NCI-H2196 (cell line): ENCODE data around the gene TARBP1.
"Not testable (repeated sequence)": the region's sequence is repeated elsewhere in the genome, so short reads cannot be mapped to it uniquely, and the experiment has no call there.

Experiments
- DNase-seq: peaks from one replicate; lab custom pipeline; 2025; ENCODE audit not compliant: unreplicated experiment; lab: John Stamatoyannopoulos, UW

TARBP1 gene

GRCh38 chr1:234356615-234357269, 122.2 kb downstream of the TARBP1 start:
- DNase-seq = not testable (repeated sequence)

- no peak for DNase-seq
Measured at GRCh38 chr1:234355782-234356510, 123.0 kb downstream of the TARBP1 start.

- no peak for DNase-seq
Measured at GRCh38 chr1:234348964-234349363, 130.0 kb downstream of the TARBP1 start.

- DNase-seq = no peak
Measured at GRCh38 chr1:234345237-234345636, 133.7 kb downstream of the TARBP1 start.

- DNase-seq = no peak
Measured at GRCh38 chr1:234342774-234343173, 136.2 kb downstream of the TARBP1 start.
